UCSD-AML1 (cell line): Measurements from ENCODE around the gene MAPK8.
"Not testable (repeated sequence)": the region's sequence is repeated elsewhere in the genome, so short reads cannot be mapped to it uniquely, and the experiment has no call there.

Experiments used
- DNase-seq: peaks from one replicate; lab custom pipeline; 2025; ENCODE audit not compliant: unreplicated experiment; lab: John Stamatoyannopoulos, UW

MAPK8 gene

DNA sequence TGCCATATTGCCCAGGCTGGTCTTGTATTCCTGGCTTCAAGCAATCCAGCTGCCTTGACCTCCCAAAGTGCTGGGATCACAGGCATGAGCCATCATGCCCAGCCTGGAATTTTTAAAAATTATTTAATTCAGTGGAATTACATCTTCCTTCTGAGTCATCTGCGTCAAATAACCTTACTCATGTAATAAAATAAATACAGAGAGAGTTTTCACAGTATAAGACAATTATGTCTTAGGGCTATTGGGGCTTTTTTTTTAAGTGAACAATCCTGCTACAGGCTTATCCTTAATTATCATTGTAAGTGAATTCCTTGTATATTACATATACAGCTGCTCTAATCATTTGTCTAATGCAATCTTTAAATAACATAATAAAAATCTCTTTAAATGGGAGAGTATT is 108.3 kb downstream of the MAPK8 start:
- DNase-seq: no peak

DNA sequence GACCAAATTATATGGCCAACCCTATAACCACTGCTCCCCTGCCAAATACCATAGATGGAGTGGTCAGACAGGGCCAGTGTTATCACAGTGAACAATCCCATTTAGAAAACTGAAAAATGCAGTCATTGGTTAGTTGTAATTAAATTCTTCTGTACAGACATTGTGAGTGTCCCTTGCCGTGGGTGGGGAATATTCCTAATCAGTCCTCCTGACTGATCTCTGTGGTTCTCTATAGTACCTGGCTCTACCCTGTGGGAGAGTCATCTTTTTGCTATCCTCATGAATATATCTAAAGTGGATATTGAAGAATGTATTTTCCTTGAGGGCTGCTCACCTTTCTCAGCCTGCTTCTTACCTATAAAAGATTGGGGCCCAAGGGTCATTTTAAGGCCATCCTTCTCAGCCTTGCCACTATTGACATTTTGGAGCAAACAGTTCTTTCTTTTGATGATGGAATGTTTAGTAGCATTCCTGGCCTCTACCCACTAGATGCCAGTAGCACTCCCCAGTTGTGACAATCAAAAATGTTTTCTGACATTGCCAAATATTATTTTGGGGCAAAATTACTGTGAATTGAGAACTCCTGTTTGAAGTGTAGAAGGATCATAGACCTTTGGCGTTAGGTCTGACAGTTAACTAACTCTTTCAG is 110.2 kb downstream of the MAPK8 start:
- DNase-seq: no peak

DNA sequence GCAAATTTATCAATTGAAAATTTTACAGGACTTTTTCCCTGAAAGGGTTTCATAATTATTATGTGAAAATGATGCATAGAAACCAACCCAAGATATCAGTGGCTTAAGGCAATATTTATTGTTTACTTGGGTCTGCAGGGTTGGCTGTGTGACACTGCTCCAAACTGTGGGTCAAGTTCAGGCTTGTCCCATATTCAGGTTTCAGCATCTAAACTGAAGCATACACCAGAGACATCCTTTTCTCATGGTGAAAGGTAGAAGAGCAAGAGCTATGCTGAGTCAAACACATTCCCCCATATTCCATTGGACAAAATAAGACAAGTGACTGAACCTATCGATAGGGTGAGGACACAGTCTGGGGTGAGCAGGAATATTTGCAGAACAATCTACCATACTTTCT is 110.9 kb downstream of the MAPK8 start:
- DNase-seq: no peak

DNA sequence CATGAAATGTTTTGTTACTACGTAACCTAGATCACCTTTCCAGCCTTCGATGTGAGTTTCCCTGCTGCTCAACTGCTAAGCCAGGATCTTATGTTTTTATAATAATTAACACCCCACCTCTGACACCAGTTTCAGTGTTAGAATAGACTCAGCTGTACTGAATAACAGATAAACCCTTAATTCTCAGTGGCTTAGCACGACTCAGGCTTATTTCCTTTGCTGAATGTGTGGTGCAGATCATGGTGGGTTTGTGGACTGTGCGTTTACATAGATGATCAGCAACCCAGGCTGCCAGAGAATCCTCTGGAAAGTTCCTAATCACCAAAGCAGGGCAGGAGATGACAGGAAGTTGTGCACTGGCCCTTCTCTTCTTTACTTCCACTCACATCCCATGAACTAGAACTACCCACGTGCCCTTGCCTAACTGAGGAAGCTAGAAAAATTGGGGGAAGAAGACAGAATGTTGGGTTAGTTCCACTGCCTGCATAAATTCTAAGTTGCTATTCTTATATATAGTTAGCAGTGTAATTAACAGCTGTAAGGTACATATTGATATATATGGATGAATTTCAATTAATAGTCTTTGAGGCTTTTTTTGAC is 111.8 kb downstream of the MAPK8 start:
- DNase-seq: no peak

DNA sequence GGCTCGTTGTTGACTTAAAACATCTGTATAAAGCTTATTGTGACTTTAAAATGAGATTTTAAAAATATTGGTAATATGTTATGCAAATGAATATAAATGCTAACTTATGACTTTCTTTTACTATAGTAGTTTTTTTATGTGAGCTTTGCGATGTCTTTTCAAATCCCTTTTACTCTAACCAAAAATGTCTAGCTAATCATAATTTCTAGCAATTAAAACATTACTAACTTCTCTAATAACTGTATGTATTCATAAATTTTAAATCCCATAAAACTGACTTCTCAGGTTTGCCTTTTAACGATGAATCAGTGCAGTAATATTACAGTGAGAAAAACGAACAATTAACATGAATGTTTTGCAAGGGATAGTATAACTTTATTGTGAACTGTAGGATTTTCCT is 113.2 kb downstream of the MAPK8 start:
- DNase-seq: no peak

DNA sequence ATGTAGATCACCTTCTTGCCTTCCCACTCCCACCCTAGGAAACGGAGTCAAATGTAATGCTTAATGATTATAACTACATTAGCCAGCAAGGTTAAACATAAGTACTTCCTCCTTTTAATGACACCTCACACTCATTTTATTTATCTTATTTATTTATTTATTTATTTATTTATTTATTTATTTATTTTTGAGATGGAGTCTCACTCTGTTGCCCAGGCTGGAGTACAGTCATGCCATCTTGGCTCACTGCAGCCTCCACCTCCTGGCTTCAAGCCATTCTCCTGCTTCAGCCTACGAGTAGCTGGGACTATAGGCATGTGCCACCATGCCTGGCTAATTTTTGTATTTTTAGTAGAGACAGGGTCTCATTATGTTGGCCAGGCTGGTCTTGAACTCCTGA is 115.4 kb downstream of the MAPK8 start:
- DNase-seq: not testable (repeated sequence)

DNA sequence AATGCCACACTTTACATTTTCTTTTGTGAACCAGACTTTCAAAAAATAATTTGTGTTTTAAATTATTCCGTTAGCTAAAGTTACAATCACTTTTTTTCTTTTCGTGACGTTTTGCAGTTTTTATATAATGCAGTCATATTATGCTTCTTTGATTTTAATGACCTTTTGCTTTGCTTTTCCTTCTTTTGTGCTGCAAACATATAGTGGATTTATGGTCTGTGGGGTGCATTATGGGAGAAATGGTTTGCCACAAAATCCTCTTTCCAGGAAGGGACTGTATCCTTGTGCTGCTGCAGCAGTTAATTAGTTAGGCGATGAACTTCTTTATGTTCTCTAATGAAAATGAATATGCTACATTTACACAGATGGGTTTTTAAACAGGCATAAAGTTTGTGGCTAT is 117.4 kb downstream of the MAPK8 start:
- no peak for DNase-seq

DNA sequence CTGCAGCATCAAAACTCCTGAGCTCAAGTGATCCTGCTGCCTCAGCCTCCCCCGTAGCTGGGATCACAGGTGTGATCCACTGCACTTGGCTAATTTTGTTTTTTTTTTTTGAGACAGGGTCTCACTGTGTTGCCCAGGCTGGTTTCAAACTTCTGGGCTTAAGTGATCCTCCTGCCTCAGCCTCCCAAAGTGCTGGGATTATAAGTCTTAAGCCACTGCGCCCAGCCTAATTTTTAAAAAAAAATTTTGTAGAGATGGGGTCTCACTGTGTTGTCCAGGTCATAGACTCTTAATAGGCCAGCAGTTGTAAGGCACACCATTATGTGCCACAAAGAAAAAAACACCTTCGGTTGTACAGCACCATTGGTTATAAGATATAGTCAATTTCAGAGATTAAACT is 122.4 kb downstream of the MAPK8 start:
- no peak for DNase-seq

DNA sequence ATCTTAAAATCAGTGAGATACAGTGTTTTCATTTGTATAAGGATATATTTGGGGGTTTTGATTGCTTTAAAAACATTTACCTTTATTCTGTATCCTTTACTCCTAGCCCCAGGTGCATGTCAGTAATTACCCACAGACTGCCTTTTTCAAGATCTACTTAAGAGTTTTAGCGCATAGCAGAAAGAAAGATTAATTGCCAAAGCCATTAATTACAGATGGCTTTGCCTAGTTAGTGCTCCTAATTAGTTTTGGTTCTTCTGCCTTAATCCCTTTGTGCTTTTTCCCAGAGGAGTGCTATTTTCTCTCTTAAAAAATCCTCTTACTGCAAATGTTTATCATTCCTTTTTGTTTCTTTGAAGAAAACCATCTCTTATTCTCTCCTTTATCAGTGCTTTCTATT is 122.8 kb downstream of the MAPK8 start:
- no peak for DNase-seq

DNA sequence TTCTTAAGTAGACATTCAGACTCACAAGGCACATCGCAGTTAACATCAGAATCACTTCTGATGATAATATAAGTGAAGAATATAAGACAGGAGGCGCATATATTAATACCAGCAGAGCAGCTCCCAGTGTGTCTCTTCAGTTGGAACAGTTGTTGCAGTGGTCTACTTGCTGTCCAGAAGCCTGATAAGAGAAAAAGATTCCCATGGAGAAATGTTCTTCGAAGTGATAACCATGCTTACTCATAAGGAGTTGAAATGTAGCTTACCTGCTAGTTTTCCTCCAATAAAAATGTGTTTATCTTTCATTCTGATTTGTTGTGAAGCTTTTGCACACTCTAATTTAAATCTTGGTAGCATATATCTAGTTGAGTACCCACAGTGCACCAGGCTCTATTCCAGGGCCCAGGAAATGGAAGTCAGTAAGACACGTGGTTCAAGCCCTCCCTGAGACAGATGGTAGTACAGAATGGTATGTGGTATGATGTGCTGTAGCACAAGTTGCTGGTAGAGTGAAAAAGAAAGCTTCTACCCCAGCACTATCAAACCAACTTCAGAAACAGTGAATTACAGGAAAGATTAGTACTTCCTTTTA is 124.0 kb downstream of the MAPK8 start:
- DNase-seq: no peak

DNA sequence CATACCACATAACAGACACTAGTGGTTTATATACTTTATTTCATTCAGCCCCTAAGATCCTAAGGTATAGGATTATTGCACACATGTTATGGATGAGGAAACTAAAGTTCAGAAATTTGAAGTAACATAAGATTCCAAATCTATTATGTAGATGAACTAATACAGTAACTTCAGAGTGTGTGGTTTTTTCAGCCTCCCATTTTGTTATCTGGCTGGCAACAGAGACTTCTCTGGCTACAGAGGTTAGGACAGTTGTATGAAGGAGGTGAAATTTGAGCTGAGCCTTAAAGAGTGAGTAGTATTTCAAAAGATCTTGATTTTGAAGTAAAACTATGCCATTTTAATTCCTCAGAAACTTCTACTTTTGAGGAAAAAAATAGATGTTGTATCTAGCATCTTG is 125.4 kb downstream of the MAPK8 start:
- DNase-seq: no peak

DNA sequence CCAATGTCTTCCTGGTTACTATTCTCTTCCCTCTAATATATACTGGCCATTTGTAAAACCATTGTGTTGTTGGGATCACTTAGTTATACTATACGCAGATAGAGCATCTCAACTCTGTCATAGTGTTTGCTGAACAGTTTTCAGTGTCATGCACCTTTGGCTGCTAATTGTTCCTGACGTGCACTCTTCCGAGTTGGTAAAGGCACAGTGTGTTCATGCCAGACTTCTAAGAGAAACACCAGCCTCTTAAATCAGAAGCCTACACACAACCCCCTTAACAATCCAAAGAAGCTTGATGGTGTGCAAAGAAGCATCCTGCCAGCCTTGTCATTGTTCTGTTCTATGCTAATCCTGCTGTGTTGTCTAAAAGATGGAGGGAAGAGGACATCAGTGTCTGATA is 131.1 kb downstream of the MAPK8 start:
- DNase-seq: no peak

DNA sequence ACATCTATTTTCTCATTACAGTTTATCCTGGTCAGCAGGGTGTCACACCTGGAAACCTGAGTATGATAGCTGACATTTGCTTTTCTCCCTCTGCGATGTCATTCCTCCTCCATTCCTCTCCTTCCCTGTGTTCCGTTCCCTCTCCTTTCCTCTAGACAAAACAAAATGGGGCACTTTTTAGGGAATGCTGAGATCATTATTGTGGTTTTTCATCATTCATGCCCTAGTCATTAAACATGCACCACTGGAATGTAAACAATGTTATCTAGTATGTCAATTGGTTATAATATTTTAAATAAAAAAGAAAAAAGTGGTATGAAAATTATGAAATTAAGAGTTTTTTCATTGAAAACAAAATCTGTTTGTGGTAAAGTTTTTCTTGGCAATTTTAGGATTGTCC is 132.6 kb downstream of the MAPK8 start:
- DNase-seq: no peak

DNA sequence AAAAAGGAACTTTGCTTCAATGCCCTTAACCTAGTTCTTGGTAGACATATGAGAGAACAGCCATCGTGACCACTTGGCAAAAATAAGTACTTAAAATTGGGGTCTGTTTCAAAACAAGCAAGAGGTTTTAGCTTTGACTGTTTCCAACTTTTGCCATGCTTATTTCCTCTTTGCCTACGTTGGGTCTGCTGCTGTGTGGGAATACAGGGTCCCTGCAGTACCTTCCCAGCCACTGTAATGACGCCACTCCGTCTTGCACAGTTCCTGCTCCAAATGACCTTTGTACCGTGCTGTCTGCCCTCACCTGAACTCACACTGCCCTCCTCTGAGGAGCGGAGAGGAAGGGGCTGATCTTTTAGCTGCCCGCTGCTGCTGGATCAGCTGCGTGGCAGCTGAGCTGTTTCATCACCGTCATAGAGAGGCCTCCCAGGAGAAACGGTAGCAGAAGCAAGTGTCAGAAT is 133.1 kb downstream of the MAPK8 start:
- no peak for DNase-seq

DNA sequence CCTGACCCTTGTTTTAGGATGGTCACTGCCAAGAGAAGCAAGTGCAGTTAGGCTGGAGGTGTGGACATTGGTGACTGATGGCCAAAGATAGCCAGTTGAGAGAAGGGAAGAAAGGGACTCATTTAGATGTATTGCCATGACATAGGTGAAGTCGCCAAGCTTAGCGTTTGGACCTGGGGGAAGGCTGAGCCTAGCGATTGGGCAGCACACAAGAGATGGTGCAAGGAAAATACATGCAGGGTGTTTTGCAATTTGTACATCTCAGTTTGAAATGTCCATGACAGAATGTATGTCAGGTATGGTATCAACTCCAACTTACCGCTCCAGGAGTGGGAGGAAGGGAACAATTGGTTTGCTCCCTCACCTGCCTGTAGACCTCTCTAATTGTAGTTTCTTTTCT is 134.3 kb downstream of the MAPK8 start:
- DNase-seq: no peak

DNA sequence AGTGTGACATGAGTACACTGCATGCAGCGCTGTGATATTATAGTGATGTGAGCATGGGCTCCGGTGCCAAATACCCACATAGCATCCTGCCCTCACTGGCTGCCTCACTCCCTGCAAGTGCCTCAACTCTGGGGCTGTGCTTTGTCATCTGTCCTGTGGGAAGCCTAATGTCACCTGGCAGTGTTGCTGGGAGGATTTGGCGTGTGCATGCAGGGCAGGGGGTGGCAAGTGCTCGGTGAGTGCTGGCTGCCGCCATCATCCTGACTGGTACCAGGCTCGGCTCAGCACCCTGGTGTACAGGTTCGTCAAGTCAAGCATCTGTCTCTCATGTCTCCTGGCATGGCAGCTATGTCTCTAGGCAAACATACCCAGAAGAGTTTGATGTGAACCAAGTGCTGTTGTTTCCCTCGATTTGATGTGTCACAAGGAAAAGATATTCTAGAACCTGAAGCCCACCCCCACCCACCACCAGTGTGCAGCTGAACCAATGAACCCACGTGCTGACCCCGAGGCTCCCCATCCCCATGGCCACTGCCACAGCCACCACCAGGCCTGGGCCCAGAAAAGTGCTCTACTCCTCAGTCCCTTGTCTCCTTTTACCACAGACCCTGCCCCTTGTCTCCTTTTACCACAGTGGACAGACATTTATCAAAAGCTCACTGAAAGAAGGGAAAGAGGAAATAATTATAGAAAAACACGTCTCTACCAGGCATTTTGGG is 135.8 kb downstream of the MAPK8 start:
- no peak for DNase-seq

DNA sequence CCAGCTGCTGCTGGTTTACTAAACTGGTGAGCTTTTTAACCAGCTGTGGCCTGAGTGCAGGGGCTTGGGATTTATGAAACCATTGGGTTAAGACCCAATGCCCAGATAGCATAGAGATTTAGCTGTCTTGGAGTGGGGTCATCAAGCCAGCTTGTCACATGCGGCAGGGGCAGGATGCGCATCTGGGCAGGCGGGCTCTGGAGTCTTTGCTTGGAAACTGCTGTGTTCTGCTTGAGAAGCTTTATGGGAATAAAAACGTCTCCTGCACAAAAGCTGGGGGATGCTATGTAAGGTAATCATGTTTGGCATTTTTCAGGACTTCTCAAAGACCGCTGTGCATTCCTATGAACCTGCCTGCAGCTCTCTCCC is 136.3 kb downstream of the MAPK8 start:
- DNase-seq: no peak

DNA sequence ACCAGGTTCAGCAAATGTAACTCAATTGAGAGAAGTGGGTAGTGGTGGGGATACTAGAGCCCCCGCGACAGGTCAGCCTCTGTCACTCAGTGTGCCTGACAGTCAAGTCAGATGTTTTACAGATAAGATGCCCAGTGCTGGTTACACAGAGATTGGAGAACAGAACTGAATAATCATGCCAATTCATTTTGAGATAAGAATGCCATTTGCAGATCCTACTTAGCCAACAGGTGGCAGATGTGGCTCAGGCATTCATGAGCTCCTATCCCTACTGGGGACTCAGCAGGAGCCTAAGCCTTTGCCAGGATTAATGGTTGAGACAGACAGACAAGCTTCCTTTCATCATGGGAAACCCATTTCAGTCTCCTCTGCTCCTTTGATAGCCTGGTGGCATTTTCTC is 137.8 kb downstream of the MAPK8 start:
- DNase-seq: peak; percentile 32

DNA sequence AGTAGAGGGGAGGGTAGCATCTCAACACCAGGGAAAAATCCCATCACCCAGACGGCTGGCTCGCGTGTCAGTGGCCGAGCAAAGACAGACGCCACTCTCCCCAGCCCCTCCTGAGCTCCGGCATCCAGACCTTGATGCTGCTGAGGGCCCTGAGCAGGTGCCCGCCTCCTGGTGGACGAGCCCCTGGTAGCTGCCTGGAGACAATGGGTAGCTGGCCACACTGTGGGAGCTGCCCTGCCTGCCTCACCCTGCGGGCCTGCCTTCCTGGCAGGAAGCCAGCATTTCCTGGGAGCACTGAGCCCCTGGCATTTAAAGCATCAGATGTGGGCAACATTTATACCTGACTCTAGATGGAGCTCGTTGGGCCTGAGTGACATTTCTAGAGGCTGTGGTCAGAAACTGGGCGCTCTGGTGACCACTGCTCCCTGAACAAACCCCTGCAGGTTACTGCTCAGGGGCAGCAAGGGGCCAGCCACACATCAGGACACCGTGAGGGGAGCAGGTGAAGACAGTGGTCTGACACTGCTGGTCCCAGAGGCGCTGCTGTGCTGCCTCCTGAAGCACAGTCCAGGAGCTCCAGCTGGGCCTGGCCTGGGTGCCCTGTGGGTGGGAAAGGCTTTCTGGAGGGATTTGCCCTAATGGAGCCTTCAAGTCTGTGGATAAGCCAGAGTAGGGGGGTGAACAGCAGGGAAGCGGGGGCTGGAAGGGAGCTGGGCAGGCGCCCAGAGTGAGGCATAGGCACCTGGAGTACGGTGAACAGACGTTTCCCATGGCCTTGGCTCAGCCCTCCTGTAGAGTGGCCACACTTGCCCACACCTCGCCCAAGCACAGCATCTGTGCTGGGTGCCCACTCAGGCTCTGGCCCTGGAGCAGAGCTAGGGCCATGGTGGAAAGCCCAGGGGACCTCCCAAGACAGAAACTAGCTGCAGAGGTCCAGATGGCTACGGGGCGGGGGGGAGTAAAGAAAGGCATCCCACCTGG is 138.7 kb downstream of the MAPK8 start:
- no peak for DNase-seq

DNA sequence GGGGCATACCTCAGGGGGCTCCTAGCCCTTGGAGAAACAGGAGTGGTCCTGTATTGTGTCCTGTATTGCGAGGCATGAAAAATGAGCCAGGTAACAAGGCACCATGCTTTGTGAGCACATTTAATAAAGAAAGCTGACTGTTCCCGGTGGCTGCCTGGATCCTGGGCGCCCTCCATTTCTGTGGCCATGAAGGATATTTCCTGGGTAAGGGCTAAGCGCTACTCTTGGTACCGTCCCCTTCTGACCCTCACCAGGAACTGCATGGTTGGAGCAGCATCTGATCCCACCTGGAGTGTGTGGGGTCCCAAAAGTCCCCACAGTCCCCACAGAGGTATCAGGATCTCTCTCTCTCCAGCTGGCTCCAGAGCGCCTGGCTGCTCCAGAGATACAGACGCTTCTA is 139.5 kb downstream of the MAPK8 start:
- DNase-seq: no peak

DNA sequence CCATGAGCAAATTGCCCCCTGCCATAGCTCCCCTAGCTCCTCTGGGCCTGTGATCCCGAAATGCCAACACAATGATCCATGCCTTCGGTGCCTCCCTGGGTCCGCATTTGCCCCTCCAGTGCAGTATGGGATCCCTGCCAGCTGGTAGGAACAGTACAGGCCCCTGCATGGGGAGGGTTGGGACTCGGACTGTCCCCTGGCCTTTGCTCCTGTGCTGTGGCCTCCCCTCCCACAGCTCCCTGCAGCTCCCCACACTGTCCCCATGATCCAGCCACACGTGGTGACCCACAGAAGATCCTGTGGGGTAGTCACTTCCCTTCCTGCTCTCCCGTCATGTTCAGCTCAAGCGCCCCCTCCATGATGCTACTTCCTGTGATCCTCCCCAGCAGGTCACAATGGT is 140.3 kb downstream of the MAPK8 start:
- DNase-seq: no peak
